ENCODE data around the gene PLCB3.

Gene PLCB3

DNA sequence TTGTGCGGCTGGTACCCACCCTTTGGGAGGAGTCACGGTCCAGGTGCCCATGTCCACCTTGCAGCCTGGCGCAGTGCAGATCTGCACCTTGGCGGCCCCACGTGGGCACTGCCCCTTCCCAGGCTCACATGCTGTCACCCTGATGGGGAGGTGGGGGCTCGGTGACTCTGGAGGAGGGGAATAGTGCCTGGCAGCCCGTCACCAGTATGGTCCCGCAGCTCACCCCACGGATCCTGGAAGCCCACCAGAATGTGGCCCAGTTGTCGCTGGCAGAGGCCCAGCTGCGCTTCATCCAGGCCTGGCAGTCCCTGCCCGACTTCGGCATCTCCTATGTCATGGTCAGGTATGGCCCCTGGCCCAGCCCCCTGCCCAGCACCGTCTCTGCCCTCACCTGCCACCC is 30.5 kb upstream of the PLCB3 start:
- DNase-seq (ENCODE audit: low read depth in 2 of 2): no peak

DNA sequence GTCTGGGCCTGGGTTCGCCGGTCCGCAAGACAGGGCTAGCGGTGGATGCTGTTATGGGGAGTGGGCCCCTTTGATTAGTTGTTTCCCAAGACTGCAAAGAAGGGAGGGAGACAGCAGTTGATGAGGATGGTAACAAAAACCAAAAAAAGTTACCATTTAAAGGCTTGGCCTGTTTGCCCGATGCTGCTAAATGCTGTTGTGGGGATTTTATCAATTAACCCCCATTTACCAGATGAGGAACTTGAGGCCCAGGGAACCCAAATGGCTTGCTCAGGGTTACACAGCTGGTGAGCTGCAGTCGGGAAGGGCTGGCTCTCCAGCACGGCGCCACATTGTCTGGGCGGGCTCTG is 28.7 kb upstream of the PLCB3 start:
- DNase-seq (ENCODE audit: low read depth in 2 of 2): no peak

DNA sequence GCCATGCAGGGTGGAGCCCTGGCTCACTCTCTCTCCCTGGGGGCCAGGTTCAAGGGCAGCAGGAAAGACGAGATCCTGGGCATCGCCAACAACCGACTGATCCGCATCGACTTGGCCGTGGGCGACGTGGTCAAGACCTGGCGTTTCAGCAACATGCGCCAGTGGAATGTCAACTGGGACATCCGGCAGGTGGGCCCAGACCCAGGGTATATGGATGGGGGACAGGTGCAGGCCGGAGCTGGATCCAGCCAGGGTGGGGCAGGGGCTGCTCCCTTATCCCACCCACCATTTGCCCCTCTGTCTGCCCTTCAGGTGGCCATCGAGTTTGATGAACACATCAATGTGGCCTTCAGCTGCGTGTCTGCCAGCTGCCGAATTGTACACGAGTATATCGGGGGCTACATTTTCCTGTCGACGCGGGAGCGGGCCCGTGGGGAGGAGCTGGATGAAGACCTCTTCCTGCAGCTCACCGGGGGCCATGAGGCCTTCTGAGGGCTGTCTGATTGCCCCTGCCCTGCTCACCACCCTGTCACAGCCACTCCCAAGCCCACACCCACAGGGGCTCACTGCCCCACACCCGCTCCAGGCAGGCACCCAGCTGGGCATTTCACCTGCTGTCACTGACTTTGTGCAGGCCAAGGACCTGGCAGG is 28.2 kb upstream of the PLCB3 start:
- DNase-seq (ENCODE audit: low read depth in 2 of 2): no peak

DNA sequence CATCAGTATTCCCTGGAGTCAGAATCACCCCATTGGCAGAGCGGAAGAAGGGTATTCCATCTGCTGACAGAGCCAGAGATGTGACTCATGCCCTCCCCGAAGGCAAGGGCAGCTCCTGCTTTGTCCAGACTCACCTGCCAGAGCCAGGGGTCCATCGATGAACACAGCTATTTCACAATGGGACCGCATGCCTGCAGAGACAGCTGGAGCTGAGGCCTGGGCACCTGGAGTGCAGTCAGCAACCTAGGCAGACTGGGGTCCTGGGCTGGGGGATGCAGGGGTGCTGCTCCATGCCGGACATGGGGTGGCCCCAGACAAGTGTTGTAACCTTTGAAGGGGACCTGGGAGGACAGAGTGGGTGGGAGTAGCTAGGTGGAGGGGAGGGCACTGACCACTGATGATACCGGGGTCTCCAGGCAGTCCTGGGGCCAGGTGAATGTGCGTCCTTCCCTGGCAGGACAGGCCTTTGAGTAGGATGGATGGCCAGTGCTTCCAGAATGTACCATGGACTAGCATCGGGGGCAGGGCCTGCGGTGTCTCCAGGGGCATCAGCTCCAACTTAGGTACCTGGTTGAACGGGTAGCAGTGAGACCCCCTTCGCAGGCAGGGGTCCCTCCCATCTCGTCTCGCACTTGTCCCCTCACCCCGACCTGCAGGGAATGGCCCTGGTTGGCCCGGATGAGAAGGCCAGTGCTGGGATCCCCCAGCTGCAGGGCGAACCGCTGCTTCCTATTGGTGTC is 27.0 kb upstream of the PLCB3 start:
- DNase-seq (ENCODE audit: low read depth in 2 of 2): no peak

DNA sequence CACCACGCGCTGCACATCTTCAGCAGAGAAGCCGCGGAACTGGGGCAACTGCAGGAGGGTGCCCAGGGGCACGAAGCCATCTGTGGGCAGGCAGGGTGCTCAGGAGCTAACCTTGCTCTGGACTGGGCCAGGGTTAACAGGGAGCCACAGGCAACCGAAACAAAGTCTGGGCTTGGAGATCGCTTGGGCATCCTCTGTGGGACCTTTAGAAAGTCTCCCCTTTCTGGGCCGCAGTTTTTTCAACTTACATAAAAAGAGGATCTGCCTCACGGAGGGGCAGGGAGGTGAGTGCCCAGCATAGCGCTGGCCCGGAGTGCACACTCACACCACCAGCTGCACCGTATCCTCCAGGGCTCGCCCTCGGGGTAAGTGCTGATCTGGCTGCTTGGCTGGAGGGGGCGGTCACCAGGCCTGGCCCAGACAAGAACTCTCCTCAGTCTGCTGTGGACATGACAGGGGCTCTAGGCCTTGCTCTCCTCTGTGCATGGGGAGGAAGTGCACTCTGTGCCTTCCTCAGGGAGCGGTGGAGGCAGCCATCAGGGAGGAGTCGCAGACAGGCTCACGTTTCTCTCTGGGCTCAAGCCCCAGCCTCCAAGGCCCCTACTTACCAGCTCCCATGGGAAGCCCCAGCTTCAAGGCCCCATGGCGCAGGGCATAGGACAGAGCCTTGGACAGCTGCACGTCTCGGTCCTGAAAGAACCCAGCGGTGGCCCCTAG is 26.3 kb upstream of the PLCB3 start:
- no peak for DNase-seq (ENCODE audit: low read depth in 2 of 2)

DNA sequence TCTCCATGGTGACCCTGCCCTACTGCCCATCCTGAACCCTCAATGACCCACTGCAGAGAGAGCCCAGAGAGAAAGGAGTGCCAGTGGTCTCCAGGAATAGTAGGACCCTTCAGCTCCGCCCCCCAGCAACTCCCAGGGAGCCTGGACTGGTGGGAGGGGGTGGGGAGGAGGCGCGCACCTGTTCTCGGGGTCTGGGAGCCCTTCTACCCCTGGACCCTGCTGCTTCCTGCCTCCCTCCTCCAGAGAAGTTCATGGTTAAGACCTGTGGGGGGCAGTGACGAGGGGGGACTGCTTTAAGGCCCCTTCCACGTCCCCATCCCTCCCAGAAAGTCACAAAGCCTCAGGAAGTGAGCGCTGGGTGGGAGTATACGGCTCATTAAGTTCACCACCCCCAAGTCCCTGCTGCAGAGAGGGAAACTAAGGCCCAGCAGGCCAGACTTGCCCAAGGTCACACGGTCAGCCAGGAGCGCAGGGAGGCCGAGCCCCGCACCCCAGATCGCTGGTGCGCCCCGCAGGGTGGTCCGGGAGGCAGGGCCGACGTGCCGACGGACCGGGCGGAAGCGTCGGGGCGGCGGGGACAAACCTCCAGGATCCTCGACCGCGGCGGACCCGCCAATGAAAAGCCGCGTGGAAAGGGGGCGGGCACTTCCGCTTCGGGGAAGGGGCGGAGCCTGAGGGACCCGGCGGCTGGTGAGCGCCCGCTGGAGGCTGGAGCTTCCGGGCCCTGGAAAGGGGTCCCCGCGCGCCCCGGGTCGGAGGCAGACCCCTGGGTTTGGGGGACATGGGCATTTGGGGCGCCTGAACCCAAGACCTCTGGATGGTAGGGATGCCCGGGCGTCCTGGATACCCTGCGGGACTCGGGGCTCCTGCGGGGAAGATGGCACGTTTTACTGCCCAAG is 25.5 kb upstream of the PLCB3 start, which contains the start of the genes NUDT22 and TRPT1:
TSS of gene NUDT22 (plus strand) at position 667 of the 899 bp plus-strand sequence. CDS start 379 bp downstream, outside the sequence.
TSS of gene TRPT1 (minus strand) at position 579 of the 899 bp plus-strand sequence. CDS start at position 253, 326 bp downstream.
- peak; percentile 89 to 94 for DNase-seq (ENCODE audit: low read depth in 2 of 2)

DNA sequence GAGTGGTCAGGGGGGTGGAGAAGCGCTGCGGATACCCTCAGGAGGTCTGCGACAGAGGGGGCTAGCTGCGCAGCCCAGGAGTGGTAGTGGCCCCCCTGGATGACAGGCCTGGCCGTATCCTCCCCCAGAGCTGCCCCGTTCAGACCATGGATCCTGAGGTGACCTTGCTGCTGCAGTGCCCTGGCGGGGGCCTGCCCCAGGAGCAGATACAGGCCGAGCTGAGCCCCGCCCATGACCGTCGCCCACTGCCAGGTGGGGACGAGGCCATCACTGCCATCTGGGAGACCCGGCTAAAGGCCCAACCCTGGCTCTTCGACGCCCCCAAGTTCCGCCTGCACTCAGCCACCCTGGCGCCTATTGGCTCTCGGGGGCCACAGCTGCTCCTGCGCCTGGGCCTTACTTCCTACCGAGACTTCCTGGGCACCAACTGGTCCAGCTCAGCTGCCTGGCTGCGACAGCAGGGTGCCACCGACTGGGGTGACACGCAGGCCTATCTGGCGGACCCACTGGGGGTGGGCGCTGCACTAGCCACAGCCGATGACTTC is 24.8 kb upstream of the PLCB3 start:
- DNase-seq (ENCODE audit: low read depth in 2 of 2): peak in 1 of 2 donors; percentile 60

DNA sequence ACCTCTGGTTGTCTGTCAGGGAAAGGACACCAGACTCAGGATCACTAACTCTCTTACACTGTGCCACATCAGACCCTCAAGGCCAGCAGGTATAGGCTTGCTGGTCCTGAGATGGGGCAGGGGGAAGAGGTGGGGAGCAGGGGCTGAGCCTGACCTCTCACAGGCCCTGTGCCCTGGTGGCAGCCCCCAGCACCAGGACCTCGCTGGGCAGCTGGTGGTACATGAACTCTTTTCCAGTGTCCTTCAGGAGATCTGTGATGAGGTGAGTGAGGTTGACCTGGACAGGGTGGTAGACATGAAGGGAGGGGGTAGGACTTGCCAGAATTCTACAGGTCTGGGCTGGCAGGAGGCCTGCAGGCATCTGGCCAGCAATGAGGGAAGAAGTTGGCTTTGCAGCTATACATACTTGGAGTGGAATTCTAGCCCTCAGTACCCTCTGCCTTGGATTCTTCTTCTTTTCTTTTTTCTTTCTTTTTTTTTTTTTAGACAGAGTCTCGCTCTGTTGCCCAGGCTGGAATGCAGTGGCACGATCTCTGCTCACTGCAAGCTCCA is 23.8 kb upstream of the PLCB3 start:
- DNase-seq (ENCODE audit: low read depth in 2 of 2): no peak

DNA sequence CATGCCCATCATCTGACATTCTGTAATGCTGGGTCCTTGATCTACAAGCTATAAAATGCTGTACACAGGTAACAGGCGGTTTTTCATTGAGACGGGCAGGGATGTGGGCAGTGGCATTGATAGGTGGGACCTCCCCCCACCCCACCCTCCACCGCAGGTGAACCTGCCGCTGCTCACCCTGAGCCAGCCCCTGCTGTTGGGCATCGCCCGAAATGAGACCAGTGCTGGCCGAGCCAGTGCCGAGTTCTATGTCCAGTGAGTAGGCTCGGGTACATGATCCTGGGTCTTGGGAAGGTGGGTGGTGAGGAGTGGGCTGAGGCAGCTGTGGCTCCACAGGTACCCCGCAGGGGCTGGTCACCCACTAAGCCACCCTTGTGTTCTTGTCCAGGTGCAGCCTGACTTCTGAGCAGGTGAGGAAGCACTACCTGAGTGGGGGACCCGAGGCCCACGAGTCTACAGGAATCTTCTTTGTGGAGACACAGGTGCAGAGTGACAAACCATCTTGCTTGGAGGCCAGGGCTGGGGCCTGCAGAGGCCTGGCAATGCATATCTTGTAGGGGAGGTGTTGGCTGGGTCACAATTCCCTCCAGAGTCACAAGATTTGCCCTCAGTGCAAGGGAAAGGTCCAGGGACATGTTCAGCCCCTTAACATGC is 22.1 kb upstream of the PLCB3 start:
- DNase-seq (ENCODE audit: low read depth in 2 of 2): no peak

DNA sequence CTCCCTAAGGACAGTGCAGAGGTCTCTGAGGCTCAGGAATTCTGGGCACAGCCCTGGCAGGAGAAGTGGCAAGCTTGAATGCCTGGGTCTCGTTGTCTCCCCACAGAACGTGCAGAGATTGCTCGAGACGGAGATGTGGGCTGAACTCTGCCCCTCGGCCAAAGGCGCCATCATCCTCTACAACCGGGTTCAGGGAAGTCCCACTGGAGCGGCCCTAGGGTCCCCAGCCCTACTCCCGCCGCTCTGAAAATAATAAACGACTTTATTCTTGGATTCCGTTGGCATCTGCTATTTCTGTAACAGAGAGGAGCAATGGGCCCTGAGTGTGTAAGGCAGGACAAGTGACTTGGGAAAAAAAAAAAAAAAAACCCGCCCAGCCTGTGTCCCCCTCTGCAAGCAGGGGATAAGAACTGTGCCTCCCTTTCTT is 21.6 kb upstream of the PLCB3 start:
- no peak for DNase-seq (ENCODE audit: low read depth in 2 of 2)

DNA sequence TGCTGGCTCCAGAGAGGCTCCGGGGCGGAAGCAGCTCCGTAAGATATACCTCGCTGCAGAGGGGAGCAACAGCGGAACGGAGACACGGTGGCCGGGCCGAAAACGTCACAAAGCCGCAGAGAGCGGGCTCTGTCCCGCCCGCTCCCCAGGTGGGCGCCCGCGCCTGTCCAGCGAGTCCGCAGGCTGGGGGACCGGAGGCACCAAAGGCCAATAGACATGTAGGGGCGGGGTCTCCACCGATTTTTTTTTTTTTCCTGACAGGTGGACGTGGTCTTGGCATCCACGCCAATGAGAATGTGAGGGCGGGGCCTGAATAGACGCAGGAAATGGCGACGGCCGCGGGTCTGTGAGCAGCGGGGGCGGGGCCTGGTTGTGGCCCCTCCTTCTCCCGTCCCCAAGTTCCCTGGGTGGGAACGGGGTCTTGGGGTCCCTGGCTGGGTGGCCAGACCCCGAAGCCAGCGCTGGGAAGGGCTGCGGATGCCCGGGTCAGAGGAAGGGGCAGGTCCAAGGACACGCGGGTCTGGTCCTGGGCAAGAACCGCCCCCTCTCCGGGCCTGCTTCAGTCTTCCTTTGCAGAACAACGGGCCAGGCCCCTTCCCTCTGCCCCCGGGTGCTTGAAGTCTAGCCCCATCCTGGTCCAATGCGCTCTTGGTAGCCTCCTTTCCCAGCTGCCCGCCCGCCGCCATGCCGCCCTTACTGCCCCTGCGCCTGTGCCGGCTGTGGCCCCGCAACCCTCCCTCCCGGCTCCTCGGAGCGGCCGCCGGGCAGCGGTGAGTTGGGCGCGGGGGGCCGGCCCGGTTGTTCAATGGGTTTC is 21.0 kb upstream of the PLCB3 start, which contains the start of gene DNAJC4:
TSS of gene DNAJC4 (plus strand) at position 378 of the 814 bp plus-strand sequence. CDS start at position 685, 307 bp downstream.
- peak; percentile 82 to 86 for DNase-seq (ENCODE audit: low read depth in 2 of 2)

DNA sequence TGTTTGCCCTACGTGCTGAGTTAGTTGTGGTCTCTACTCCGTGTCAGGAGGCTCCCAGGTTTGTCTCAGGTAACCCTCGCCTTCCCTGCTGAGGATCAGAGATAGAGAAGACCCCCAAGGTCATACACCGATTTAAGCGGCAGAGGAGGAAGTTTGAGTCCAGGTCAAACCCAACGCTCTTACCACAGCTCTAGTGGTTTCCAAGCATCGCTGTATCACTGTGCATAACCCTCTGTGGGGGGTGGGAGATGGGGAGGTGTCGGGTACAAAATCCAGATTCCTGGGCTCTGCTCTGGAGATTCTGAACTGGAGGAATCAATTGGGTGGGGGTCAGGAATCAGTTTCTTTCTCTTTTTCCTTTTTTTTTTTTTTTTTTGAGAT is 20.4 kb upstream of the PLCB3 start:
- no peak for DNase-seq (ENCODE audit: low read depth in 2 of 2)

DNA sequence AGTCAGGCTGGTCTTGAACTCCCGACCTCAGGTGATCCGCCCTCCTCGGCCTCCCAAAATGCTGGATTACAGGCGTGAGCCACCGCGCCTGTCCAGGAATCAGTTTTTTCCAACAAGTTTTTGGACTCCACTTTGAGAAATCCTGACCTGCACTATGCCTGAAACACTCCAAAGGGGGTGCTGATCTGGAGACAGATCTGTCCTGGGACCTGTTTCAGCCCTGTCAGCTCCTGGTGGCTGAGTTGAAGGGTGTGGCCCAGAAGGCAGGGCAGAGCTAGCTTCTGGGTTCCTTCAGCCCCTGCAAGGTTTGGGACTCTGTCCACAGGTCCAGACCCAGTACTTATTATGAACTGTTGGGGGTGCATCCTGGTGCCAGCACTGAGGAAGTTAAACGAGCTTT is 19.8 kb upstream of the PLCB3 start:
- DNase-seq (ENCODE audit: low read depth in 2 of 2): no peak

DNA sequence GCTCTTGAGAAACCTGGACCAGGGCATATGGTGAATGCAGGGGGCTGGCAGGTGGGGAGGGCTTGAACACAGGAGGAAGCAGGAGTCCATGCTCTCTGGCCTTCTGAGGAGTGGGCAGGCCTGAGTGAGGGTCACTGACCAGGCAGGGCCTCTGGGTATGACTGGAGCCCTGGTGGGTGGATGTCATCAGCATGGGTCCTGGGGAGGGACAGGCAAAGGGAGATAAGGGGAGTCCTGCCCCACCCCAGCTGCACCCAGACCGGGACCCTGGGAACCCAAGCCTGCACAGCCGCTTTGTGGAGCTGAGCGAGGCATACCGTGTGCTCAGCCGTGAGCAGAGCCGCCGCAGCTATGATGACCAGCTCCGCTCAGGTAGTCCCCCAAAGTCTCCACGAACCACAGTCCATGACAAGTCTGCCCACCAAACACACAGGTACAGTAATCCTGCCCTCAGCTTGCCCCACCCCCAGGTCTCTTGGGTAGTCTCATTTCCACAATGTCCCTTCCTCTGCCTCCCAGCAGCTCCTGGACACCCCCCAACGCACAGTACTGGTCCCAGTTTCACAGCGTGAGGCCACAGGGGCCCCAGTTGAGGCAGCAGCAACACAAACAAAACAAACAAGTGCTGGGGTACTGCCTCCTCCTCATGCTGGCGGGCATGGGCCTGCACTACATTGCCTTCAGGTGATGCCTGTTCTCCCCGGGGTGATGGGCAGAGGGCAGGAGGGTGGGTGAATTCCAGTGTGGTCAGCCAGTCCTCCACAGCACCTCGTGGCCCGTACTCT is 19.0 kb upstream of the PLCB3 start:
- no peak for DNase-seq (ENCODE audit: low read depth in 2 of 2)

DNA sequence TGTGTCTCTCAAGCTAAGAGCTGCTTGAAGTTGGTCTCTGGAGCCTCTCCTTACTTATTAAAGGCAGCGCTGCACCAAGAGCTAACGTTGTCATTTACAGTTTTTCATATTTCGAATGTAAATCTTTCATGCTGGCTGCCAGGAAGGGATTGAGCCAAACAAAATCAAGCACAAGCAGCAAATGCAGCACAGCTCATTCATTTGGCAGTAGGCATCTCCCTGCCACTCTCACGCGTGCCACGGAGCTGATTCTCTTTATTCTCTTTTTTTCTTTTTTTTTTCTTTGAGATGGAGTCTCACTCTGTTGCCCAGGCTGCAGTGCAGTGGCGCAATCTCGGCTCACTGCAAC is 18.4 kb upstream of the PLCB3 start:
- DNase-seq (ENCODE audit: low read depth in 2 of 2): no peak

DNA sequence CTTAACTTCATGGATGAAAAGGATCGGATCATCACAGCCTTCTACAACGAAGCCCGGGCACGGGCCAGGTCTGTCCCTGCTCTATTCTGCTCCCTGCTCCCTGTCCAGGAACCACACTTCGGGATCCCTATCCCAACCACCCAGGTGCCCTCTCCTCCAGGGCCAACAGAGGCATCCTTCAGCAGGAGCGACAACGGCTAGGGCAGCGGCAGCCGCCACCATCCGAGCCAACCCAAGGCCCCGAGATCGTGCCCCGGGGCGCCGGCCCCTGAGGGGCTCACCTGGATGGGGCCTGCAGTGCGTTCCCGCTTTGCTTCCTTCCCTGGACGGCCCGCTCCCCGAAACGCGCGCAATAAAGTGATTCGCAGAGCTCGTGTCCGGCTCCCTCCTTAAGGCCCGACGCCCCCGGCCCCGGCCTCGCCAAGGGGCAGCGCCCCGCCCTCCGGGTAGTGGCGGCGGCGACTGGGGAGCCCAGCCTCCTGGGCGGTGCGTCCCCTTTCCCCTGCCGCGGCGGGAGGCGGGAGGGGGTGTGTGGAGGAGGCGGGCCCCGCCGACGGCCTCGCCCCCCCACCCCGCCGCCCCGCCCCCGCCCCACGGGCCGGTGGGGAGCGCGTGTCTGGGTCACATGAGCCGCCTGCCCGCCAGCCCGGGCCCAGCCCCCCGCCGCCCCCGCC is 17.3 kb upstream of the PLCB3 start, which contains the start of gene VEGFB:
TSS of gene VEGFB (plus strand) at position 672 of the 674 bp plus-strand sequence. CDS start 250 bp downstream, outside the sequence.
- no peak for DNase-seq (ENCODE audit: low read depth in 2 of 2)

DNA sequence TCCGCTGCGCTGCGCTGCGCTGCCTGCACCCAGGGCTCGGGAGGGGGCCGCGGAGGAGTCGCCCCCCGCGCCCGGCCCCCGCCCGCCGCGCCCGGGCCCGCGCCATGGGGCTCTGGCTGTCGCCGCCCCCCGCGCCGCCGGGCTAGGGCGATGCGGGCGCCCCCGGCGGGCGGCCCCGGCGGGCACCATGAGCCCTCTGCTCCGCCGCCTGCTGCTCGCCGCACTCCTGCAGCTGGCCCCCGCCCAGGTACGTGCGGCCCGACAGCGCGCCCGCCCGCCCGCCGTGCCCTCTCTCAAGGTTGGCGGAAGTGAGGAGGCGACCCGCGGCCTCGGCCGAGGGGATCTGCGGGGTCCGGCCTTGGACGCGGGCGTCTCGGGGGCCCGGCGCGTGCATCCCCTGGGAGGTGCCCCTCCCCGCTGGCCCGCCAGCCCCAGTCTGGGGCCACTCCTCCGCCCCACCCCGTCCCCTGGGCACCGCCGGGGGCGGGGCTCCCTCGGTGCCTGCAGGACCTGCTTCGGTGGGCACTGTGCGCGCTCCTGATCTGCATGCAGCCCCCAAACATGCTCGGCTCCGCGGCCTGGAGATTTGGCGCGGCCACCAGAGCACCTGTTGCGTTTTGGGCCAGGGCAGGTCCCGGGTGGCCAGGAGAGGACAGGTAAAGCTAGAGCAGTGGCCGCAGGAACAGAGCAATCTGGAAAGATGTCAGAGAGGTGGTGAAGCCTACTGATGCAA is 16.5 kb upstream of the PLCB3 start:
- no peak for DNase-seq (ENCODE audit: low read depth in 2 of 2)

Data from stimulated activated CD4-positive, alpha-beta T cell treated with anti-CD3 and anti-CD28 coated beads, Interleukin-4, amount 100 ng/mL, for 48 hours (primary cell).